Effector CD4-positive, alpha-beta T cell (primary cell): ENCODE results near the gene RNU4-1.

Experiments
- DNase-seq: peaks from one replicate; pipeline ENCODE4 v3.0.0-alpha.2; 2020

Gene RNU4-1

GRCh38 chr12:120290609-120291305 lies 2.3 kb downstream of the RNU4-1 start:
- no peak for DNase-seq

- no peak for DNase-seq
Observed at GRCh38 chr12:120287491-120287890, 5.5 kb downstream of the RNU4-1 start.

GRCh38 chr12:120286768-120287490 lies 6.1 kb downstream of the RNU4-1 start:
- no peak for DNase-seq

GRCh38 chr12:120284381-120284780 lies 8.7 kb downstream of the RNU4-1 start:
- DNase-seq = no peak

GRCh38 chr12:120283318-120283717 lies 9.7 kb downstream of the RNU4-1 start:
- DNase-seq = no peak

- DNase-seq = no peak
Observed at GRCh38 chr12:120278137-120279069, 14.6 kb downstream of the RNU4-1 start.

- no peak for DNase-seq
Observed at GRCh38 chr12:120276734-120277133, 16.3 kb downstream of the RNU4-1 start.

- no peak for DNase-seq
Observed at GRCh38 chr12:120267736-120268135, 25.3 kb downstream of the RNU4-1 start.

- no peak for DNase-seq
Observed at GRCh38 chr12:120266180-120266870, 26.7 kb downstream of the RNU4-1 start.

- peak; percentile 92 for DNase-seq
Observed at GRCh38 chr12:120265473-120266179, 27.4 kb downstream of the RNU4-1 start, which contains the start of gene PXN. Gene PXN (minus strand): TSS chr12:120265730. CDS start chr12:120265629, 101 bp downstream.

GRCh38 chr12:120264904-120265472 lies 28.0 kb downstream of the RNU4-1 start:
- DNase-seq = no peak

GRCh38 chr12:120264086-120264903 lies 28.7 kb downstream of the RNU4-1 start:
- no peak for DNase-seq

- DNase-seq = no peak
Observed at GRCh38 chr12:120263748-120264085, 29.3 kb downstream of the RNU4-1 start.

- DNase-seq = no peak
Observed at GRCh38 chr12:120262852-120263747, 29.9 kb downstream of the RNU4-1 start.

- DNase-seq = no peak
Observed at GRCh38 chr12:120261951-120262851, 30.8 kb downstream of the RNU4-1 start.

- no peak for DNase-seq
Observed at GRCh38 chr12:120260607-120261006, 32.4 kb downstream of the RNU4-1 start.

- no peak for DNase-seq
Observed at GRCh38 chr12:120259418-120260202, 33.4 kb downstream of the RNU4-1 start.
